Inflammatory macrophage (primary cell): ENCODE results near the gene ADARB2.

Experiments
- DNase-seq, 2 donors: peaks; one replicate each; pipeline ENCODE4 v3.0.0-alpha.2; 2020 to 2022

Gene ADARB2

DNA sequence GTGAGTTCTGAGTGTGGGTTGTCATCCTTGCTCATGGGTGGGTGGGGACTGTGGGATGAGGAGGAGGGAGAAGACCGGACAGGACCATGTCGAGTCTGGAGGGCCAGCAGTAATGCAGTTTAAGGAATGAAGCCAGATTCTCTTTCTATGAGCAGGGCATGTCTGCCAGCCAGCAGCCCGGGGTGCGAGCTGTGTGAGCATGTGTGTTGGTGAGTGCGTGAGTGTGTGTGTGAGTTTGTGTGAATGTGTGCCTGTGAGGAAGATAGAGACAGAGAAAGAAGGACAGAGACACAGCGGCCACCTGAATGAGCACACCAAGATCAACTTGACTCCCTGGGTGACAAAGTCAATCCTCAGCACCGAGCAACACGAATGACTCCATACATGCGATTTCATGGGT is 52.3 kb downstream of the ADARB2 start:
- DNase-seq, result no peak

DNA sequence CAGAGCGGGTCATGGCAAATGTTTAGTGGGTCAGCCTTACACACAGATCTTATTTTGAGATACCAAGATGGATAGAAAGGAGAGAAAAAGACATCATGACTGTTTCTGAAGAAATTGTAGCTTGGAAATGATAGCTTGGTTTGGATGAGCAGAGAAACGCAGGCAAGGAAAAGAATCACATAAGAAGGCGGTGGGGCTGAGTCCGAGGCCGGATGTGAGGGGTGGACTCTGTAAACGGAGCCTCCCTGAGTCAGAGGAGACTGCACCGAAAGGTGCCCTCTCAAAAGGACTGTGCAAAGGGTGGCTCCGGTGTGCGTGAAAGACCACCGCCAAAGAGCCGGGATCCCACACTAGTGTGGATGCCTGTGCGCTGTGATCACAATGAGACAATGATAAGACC is 53.7 kb downstream of the ADARB2 start:
- no peak for DNase-seq

DNA sequence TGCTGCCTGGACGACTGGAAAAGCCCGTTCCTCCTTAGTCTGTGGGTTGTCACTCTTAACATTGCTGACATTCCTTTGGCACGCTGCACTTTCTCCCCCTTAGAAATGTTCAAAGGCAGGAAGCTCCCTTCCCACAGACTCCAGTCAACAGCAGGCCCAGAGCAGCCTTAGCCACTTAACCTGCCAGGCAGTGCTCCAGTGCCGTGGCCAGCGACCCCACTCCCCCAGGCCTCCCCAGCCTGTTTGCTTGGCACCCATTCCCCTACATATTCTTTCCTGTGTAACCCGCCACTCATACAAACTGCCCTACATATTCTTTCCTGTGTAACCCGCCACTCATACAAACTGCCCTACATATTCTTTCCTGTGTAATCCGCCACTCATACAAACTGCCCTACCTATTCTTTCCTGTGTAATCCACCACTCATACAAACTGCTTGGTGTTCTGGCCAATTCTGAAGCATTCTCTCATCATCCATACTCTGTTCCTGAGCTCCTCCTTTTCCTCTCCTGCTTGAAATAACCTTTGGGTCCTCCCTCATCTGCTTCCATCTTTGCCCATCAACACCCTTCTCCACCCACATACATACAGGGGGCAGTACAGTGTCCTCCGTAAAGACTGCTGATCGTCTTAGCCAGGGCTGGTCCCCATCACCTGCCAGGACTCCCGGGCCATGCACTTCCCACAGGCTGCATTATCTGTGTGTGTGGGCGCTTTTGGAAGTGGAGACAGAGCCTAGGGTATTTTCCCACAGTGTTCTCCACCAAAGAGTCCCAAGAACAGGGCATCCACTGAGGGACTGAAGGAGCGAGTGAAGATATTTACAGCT is 57.3 kb downstream of the ADARB2 start:
- no peak for DNase-seq

DNA sequence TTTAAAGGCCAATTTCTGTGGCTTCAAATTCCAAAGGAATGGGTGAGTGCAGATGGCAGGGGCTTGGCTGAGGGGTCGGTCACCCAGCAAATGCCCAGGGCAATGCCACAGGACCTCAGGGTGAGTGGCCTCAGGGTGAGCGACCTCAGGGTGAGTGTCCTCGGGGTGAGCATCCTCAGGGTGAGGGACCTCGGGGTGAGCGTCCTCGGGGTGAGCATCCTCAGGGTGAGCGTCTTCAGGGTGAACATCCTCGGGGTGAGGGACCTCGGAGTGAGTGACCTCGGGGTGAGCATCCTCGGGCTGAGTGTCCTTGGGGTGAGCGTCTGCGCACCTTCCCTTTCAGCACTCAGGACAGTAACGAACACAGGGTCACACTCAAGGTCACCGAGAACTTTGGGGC is 59.2 kb downstream of the ADARB2 start:
- DNase-seq, result no peak

DNA sequence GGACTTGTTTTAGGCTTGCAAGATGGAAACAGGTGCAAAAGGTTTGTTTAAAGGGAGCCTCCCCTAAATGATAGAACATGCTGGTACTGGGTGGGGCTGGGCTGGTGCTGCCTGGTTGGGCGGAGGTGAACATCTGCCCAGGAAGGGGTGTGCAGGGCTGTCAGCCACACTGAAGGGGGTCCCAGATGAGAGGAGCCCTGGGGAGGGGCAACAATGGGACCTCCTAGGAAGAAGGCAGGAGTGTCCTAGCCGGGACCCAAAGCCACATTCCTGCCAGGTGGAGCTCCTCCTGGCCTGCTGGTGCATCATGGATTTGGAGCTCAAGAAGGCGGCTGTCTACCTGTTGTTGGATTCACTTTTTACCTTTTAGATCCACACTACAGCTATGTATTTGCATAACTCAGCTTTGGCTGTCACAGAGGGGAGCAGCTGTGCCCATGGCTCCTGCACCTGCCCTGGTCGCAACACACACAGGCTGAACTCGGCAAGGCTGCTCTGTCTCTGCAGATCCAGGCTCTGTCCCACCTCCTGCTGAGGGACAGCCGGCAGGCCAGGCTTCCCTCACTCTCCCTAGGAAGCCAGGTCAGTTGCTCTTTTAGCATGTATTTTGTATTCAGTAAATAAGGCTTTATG is 59.9 kb downstream of the ADARB2 start:
- no peak for DNase-seq

DNA sequence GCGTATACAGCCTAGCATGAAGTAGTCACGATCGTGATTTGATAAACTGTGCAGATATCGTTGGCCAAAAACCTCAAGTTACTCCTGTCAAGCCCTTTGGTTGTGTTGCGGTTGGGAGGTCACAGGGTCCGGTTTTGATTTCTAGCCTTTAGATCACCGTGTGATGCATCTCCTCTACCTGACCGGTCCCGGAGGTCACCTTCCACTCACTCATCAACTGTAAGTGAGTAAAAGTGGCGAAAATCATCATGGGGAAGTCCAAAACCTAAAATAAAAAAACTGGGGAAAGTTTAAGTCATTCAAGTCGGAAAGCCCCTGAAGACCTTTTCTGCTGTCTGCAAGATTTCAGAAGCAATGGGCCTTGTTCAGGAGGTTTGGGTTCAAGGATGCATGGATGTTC is 62.8 kb downstream of the ADARB2 start:
- no peak for DNase-seq

DNA sequence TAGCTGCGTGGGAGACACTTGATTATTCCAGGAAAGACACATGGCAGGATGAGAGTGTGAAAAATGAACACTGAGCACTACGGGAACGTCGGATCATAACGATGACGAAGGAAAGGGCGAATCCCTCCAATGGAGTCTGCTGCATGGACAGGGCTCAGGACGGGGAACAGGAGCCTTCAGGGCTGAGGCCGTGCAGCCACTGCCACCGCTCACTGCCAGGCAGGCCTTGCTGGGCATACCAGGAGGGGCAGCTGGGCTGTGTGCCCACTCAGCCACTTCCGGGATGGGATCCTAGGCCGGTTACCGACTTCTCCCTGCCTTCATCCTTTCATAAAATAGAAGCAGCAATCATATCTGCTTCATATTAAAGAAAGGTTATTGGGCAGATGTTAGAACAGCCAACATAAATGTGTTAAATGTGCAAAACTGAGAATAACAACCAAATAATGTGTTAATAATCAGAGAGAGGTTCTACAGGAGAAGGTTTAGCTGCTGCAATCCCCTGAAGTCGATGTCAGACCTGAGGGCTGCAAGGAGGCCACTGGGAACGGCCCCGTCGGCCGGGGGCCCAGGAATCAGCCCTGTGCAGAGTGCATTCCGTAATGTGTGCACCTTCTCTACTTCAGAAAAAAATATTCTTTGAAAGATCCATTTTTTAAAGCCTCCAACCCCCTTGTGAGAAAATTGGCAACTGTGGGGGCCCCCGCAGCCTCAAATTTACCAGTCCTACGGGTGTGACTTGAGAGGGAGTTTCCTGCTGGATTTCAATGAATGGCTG is 63.6 kb downstream of the ADARB2 start:
- no peak for DNase-seq

DNA sequence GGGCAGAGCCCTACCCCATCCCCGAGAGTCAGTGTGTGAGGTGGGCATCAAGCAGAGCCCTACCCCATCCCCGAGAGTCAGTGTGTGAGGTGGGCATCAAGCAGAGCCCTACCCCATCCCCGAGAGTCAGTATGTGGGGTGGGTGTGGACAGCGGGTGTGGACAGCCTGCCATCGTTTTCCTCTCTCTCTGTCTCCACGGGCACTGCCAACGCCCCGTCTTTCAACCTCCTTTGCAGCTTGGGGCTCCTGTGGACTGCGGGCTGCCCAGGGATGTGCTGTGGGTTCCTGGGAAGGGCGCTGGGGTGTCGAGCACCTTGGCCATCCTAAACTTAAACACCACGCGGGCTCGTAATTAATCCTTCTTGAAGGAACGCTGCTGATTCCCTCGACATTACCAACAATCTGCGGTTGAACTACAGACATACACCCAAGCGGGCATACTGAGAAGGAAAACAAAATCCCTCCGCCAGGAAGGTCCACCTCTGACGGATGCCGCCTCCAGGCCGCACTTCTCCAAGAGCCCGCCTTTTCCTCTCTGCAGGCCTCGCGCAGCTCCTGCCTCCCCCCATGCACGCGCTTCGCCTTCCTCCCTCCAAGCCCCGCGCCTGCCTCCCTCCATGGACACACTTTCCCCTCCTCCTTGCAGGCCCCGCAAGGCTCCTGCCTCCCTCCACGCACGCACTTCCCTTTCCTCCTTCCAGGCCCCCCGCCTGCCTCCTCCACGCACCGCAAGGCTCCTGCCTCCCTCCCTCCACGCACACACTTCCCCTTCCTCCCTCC is 65.1 kb downstream of the ADARB2 start:
- no peak for DNase-seq

DNA sequence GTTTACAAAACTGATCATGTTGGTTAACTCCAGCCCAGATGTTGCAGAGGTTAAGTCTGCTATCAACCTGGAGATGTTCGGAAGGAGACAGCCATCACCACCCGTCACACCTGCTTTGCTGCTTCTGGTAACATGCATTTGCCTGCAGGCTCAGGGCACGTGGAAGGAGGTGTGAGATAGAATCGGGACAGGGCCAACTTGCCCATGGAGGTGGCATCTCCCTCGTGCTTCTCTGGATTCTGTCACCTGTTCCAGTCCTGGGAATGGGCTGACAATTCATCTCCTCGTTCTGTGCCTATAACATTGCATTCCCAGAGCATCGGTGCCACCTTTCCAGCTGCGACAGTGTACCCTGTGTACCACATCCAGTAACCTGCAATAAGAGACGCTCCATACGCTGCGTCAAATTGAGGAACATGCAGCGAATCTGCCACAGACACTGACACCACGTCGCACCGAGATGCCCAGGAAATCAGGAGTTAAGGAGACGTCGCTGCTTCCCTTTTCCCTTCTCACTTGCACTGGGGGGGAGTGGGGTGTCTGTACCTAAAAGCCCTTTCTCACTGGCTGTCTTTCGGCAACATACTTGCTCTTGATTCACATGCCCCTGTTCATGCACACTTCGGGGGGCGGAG is 65.8 kb downstream of the ADARB2 start:
- no peak for DNase-seq

DNA sequence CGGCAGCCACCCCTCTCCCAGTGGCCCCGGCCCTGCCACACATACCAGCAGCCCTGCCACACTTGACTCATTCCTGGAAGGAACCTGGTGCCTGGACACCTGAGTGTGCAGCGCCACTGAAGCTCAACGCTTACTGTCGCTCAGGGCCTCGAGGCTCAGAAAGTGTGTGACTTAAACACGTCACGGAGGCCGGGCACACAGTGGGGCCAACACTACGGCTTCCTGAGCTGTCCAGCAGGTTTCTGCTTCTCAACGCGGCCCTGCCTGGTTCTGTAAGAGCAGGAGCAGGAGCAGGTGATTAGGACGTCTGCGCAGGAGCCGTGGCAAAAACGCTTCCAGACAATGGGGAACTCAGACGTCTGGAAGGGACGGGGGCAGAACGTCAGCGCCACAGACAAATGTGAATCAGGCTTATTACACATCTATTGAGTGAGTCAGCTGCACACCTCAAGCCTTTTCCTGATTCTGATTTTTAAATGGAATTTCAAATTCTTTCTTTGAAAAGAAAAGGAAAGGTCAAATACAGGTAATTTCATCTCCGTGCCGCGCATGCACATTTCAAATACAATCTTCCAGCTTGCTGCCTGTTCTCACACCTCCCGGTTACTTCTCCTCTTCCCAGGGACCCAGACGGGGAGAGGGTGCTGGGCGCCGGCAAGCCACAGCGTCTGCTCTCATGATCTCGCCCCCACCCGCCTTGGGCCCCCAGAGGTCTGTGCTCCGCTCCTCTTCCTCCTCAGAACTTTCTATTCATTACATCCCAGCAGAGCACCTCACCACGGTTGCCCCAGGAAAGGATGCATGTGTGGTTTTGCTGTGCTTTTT is 66.6 kb downstream of the ADARB2 start:
- no peak for DNase-seq

DNA sequence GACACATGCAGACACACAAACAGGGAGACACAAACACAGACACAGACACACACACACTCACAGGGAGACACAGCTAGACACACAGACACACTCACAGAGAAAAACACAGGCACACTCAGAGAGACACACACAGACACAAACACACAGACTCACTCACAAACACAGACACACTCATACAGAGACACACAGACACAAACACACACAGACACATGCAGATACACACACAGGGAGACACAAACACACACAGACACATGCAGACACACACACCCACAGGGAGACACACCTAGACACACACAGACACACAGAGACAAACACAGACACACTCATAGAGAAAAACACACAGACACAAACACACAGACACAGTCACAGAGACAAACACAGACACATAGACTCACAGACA is 67.9 kb downstream of the ADARB2 start:
- DNase-seq, result no peak

DNA sequence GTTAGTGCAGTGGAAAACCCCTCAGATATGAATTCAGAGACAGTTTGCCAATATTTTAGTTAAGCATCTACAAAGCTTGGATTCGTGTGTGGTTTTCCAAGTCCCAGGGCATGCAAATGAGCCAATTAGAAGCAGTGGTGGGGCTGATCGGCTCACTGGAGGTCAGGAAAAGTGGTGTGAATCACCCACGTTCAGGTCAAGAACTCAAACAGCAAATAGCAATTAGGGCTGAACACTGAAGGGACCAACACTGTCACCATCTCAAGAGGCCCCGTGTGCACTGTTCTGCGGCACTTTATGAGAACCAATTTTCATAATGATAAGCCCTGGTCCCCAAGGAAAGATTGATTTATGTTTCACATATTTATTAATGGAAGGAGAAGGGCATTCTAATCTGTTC is 68.9 kb downstream of the ADARB2 start:
- DNase-seq, result no peak

DNA sequence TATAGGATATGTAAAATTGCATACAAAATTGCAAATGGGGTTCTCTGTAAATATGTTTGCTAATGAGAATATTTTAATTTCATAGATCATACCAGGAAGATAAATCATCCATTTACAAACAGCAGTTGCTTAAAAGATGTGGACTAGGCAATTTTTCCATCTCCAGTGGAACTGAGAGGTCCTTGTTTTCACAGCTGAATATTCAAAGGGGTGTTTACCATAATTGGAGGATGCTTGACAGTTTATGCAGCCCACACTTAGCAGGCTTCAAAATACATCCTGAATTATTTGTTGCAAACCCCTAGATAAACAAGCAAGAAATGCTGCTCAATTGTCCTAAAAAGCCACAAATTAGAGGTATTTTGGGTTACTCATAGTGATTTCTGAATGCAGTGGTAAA is 69.9 kb downstream of the ADARB2 start:
- no peak for DNase-seq

DNA sequence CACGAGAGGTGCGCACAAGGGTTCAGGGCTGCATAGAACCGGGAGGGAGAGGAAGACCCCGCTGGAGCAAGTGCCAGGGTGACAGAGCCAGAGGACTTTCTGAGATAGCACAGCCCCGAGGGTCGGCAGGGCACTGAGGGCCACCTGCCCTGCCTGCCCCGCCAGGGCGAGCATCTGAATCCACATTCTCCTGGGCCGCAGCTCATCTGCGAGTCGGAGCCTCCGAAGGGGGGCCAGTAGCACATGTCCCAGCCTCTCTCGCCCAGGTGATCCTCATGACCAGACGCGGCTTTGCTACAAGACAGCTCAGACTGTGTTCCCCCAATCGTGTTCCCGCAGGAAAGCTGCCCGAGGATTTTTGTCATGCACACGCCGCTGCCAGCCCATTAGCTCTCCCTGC is 71.2 kb downstream of the ADARB2 start:
- DNase-seq, result no peak

DNA sequence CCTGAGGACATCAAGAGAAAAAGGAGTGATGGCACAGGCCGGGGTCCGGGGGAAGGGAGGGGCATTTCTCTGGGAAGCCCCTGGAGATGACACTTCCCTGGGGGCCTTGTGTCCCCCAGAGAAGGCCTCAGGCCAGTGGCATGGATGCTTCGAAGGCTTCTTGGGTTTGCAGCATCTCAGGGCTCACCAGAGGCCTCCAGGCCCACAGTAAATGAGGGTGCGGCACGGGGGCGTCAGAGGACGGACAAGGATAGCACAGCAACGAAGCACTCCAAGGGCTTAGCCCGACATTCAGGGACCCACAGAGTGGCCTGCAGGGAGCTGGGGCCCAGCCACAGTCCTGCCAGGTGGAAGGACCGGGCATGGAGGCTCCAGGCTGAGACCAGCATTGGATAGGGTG is 71.6 kb downstream of the ADARB2 start:
- no peak for DNase-seq

DNA sequence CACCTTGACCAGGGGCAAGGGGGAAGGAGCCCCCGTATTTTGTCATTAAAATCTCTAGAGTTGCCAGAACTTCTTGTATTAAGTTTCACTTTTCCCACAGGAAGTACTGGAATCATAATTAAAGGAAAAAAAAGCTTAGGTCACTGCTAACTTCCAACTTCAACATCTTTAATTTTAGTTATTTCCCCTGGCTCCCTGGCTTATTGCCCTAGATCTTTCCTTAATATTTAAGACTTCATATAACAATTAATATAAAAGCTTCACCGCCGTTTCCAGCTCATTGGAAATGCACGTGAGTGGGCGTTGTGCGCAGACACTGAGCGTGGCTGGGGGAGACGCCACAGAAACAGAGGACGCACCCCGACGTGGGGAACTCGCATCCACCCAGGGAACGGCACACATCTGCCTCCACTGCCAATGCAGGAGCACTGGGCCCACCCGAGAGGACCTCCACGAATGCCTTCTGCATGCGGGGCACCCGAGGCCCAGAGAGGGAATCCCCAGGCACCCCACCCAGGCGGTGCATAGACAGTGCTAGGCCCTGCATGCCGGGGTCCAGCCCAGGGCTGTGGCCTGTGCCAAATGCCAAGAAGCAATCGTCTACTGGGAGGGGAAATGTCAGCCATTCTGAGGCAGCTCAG is 72.2 kb downstream of the ADARB2 start:
- DNase-seq, result no peak

DNA sequence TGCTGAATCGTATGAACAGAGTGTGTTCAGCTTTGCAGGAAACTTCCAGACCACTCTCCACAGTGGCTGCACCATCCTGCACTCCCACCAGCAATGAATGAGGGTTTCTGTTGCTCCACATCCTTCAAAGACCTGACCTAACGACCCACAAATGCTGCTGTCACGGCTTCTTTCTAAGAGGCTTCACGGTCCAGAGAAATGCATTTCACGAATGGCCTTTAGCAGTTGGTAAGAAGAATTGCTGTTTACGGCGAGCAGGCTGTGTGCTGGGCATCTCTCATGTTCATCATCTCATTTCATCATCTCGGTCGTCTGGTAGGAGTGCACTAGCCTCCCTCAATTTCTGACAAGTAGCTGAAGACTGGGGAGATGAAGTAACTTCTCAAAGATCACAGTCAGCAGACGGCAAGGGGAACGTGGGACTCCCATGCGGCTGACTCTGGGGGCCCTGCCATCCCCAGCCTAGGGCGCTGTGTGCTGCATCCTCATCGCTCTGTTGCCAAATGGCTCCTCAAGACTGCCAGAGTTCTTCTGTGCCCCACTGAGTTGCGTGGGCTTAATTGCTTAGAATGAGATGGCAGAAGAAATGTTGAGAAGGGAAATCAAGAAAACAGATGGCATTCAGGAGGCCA is 72.9 kb downstream of the ADARB2 start:
- no peak for DNase-seq

DNA sequence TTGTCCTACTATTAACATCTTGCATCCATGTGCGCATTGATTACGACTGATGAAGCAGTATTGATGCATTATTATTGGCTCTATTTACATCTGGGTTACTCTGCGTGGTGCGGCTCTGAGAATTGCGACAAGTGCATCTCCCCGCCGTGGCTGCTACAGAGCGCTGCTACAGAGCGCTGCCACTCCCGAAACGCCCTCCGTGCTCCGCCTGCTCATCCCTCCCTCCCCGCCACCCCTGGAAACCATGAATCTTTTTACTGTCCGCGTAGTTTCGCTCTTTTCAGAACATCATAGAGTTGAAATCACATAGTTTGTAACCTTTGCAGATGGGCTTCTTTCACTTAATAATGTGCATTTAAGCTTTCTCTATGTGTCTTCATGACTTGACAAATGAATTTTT is 74.1 kb downstream of the ADARB2 start:
- DNase-seq, result no peak

DNA sequence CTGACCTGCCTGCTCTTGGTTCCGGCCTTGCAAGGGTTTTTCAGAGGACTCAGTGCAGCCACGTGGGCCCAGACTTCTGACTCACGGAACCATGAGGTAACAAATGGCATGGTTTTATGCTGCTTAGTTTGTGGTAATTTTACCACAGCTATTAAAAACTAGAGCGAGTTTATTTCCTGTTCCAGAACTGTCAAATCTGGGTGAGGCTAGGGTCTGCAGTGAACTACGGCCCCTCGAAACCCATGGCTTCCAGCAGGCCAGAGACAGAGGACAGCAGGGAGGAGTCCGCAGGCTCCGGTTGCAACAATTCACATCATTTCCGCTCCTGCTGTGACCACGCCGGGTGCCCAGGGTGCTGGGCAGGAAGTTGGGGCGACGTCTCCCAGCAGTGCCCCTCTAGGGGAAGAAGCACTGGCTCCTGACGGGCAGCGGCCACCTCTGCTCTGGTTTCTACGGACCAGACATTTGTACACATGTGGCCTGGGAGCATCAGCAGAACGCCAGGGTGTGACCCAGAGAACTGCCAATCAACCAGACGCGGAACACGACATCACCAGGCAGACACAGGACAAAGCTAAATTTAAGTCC is 74.8 kb downstream of the ADARB2 start:
- DNase-seq, result no peak

DNA sequence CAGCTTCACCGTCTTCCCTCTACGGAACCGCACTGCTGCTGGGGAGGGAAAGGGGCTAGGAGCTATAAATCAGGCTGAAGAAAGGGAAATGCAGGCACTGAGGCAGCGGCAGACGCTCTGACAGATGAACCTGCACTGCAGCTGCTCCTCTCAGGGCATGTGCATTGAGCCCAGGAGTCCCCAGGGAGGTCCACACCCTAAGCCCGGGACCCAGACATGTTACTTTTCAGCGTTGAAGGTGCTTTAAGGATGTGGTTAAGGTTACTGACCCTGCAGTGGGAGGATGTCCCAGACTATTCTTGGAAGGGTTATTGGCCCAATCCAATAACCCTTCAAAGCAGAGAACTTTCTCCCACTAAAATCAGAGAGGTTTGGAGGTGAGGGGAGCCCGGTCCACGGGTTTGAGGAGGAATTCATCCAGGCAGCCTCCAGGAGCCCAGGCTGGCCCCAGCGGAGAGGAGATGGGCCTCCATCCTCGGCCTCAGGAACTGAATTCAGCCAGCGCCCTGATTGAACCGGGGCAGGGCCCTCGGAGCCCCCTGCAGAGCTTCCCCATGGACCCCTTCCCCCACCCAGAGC is 75.4 kb downstream of the ADARB2 start:
- DNase-seq, result no peak
